ENCODE data around the gene BPIFB1. TPM values are rescaled to one million over a fixed set of nuclear protein-coding genes. Genes with fewer than 3 reads are reported as not detected.
A peak's percentile ranks its signal among the peaks of the same experiment; 100 is the strongest.

Gene BPIFB1
- total and polyA plus RNA-seq, 9 of the 15 experiments (the other 6 are each of a cell fraction or from before 2014, with no cell fraction given) = not detected

GRCh38 chr20:33257237-33257636 is 25.8 kb upstream of the BPIFB1 start (continued):
- no peak for TF ChIP-seq ATF2 (CRISPR knock-in tag; IDR thresholded peaks at IDR 0.05)
- no peak for TF ChIP-seq ID3 (CRISPR knock-in tag; IDR thresholded peaks at IDR 0.05)
- TF ChIP-seq ID3 (tag; IDR thresholded peaks at IDR 0.05) = peak; percentile 70
- TF ChIP-seq FUS (optimal IDR thresholded peaks at IDR 0.05; ENCODE audit: low read depth, low read length) = no peak
- TF ChIP-seq PATZ1 (CRISPR knock-in tag; IDR thresholded peaks at IDR 0.05; ENCODE audit: borderline replicate concordance) = no peak
- no peak for TF ChIP-seq CSDE1 (IDR thresholded peaks at IDR 0.05)
- TF ChIP-seq PYGO2 (tag; IDR thresholded peaks at IDR 0.05) = no peak
- TF ChIP-seq SAP30 (IDR thresholded peaks at IDR 0.05; ENCODE audit: borderline replicate concordance, insufficient read depth, low read depth, low read length, poor library complexity, severe bottlenecking) = no peak
- no peak for TF ChIP-seq CBX1 (IDR thresholded peaks at IDR 0.05; ENCODE audit: low read depth)
- TF ChIP-seq TOE1 (IDR thresholded peaks at IDR 0.05; ENCODE audit: borderline replicate concordance) = no peak
- no peak for TF ChIP-seq TOE1 (CRISPR knock-in tag; IDR thresholded peaks at IDR 0.05; ENCODE audit: borderline replicate concordance, low read depth)
- TF ChIP-seq ZNF174 (CRISPR knock-in tag; IDR thresholded peaks at IDR 0.05) = no peak
- TF ChIP-seq PML (IDR thresholded peaks at IDR 0.05; ENCODE audit: low read length) = no peak
- TF ChIP-seq L3MBTL2 (IDR thresholded peaks at IDR 0.05) = peak; percentile 46; the same call in 1 of the 2 replicates
- TF ChIP-seq TGIF2 (CRISPR knock-in tag; IDR thresholded peaks at IDR 0.05) = no peak
- no peak for TF ChIP-seq ZNF41 (CRISPR knock-in tag; conservative IDR thresholded peaks at IDR 0.05)
- TF ChIP-seq CHD1 (IDR thresholded peaks at IDR 0.05; ENCODE audit: low read length) = no peak
- TF ChIP-seq SRSF7 (optimal IDR thresholded peaks at IDR 0.05; ENCODE audit: low read depth, low read length) = no peak
- TF ChIP-seq ZNF175 (CRISPR knock-in tag; IDR thresholded peaks at IDR 0.05; ENCODE audit: low read depth) = no peak
- no peak for TF ChIP-seq ZNF830 (CRISPR knock-in tag; IDR thresholded peaks at IDR 0.05)
- TF ChIP-seq ILK (tag; IDR thresholded peaks at IDR 0.05; ENCODE audit: borderline replicate concordance, low read depth) = no peak
- TF ChIP-seq SIX5 (IDR thresholded peaks at IDR 0.05; ENCODE audit: borderline replicate concordance in 1 of 2, insufficient read depth in 1 of 2, low read depth in 1 of 2, low read length in 2 of 2) = no peak
- TF ChIP-seq ZNF133 (CRISPR knock-in tag; IDR thresholded peaks at IDR 0.05) = no peak
- TF ChIP-seq ZNF274 (IDR thresholded peaks at IDR 0.05; ENCODE audit: borderline replicate concordance, low read depth, low read length) = no peak
- 0 out of 2 replicates have a peak, but pooled peaks have one; percentile 53 for TF ChIP-seq RAD51 (IDR thresholded peaks at IDR 0.05; ENCODE audit: borderline replicate concordance, low read depth)
- TF ChIP-seq SNAPC5 (CRISPR knock-in tag; IDR thresholded peaks at IDR 0.05) = no peak
- TF ChIP-seq PTRF (tag; IDR thresholded peaks at IDR 0.05) = no peak
- TF ChIP-seq XRCC3 (IDR thresholded peaks at IDR 0.05) = no peak

All from K562 (cell line).